ENCODE data around the gene CCL16. TPM values are rescaled to one million over a fixed set of nuclear protein-coding genes. Genes with fewer than 3 reads are reported as not detected.
"Not testable (repeated sequence)": the region's sequence is repeated elsewhere in the genome, so short reads cannot be mapped to it uniquely, and the experiment has no call there.

CCL16 gene
- total RNA-seq, 1 donor from 2014 or later = not detected

- peaks cover 2% of the 10 kb centered on the region for H3K27me3 Mint-ChIP-seq (ENCODE audit: unreplicated experiment)
- TF ChIP-seq CTCF (IDR thresholded peaks at IDR 0.05; ENCODE audit: partially characterized antibody, unreplicated experiment) = no peak
- no peak for DNase-seq
- no peaks in the 10 kb centered on the region for H3K36me3 Mint-ChIP-seq (ENCODE audit: unreplicated experiment)
- no peak within 1 kb of the TSS for H3K4me3 Mint-ChIP-seq (ENCODE audit: unreplicated experiment)
- no peaks in the 10 kb centered on the region for H3K4me1 Mint-ChIP-seq (ENCODE audit: low read depth, unreplicated experiment)
- no peak within 1 kb of the TSS for H3K27ac Mint-ChIP-seq (ENCODE audit: unreplicated experiment)
- H3K9me3 Mint-ChIP-seq (ENCODE audit: unreplicated experiment) = no peaks in the 10 kb centered on the region
These were observed 36.5 kb upstream of the CCL16 start, which contains the start of gene CCL23 for GRCh38 chr17:36017799-36018198. Gene CCL23 (minus strand): TSS chr17:36017972. CDS start chr17:36017897, 75 bp downstream.

- Mint-ChIP-seq H3K4me3 (ENCODE audit: unreplicated experiment) (no peak overlapping the region), H3K36me3 (ENCODE audit: unreplicated experiment) (no peaks in the 10 kb centered on the region), H3K27me3 (ENCODE audit: unreplicated experiment) (peaks cover 2% of the 10 kb centered on the region), H3K9me3 (ENCODE audit: unreplicated experiment) (no peaks in the 10 kb centered on the region), H3K4me1 (ENCODE audit: low read depth, unreplicated experiment) (no peaks in the 10 kb centered on the region), H3K27ac (ENCODE audit: unreplicated experiment) (no peak overlapping the region)
- no peak for DNase-seq
- TF ChIP-seq CTCF (IDR thresholded peaks at IDR 0.05; ENCODE audit: partially characterized antibody, unreplicated experiment) = no peak
These were observed 35.3 kb upstream of the CCL16 start for GRCh38 chr17:36016555-36016954.

GRCh38 chr17:36015895-36016294, 34.6 kb upstream of the CCL16 start:
- H3K4me1 Mint-ChIP-seq (ENCODE audit: low read depth, unreplicated experiment); H3K4me3 Mint-ChIP-seq (ENCODE audit: unreplicated experiment); H3K27me3 Mint-ChIP-seq (ENCODE audit: unreplicated experiment); H3K9me3 Mint-ChIP-seq (ENCODE audit: unreplicated experiment); H3K36me3 Mint-ChIP-seq (ENCODE audit: unreplicated experiment); H3K27ac Mint-ChIP-seq (ENCODE audit: unreplicated experiment); DNase-seq: not testable (repeated sequence)

GRCh38 chr17:36014946-36015345, 33.6 kb upstream of the CCL16 start:
- H3K4me3 Mint-ChIP-seq (ENCODE audit: unreplicated experiment) = no peak overlapping the region
- TF ChIP-seq CTCF (IDR thresholded peaks at IDR 0.05; ENCODE audit: partially characterized antibody, unreplicated experiment) = no peak
- no peaks in the 10 kb centered on the region for H3K27me3 Mint-ChIP-seq (ENCODE audit: unreplicated experiment)
- DNase-seq = no peak
- H3K27ac Mint-ChIP-seq (ENCODE audit: unreplicated experiment) = no peak overlapping the region
- H3K36me3 Mint-ChIP-seq (ENCODE audit: unreplicated experiment) = no peaks in the 10 kb centered on the region
- H3K4me1 Mint-ChIP-seq (ENCODE audit: low read depth, unreplicated experiment) = no peaks in the 10 kb centered on the region
- no peaks in the 10 kb centered on the region for H3K9me3 Mint-ChIP-seq (ENCODE audit: unreplicated experiment)

GRCh38 chr17:36011201-36011600, 29.9 kb upstream of the CCL16 start:
- TF ChIP-seq CTCF (IDR thresholded peaks at IDR 0.05; ENCODE audit: partially characterized antibody, unreplicated experiment) = no peak
- Mint-ChIP-seq H3K27ac (ENCODE audit: unreplicated experiment) (no peak overlapping the region), H3K4me3 (ENCODE audit: unreplicated experiment) (no peak overlapping the region), H3K9me3 (ENCODE audit: unreplicated experiment) (no peaks in the 10 kb centered on the region), H3K27me3 (ENCODE audit: unreplicated experiment) (no peaks in the 10 kb centered on the region), H3K4me1 (ENCODE audit: low read depth, unreplicated experiment) (no peaks in the 10 kb centered on the region), H3K36me3 (ENCODE audit: unreplicated experiment) (peaks cover 6% of the 10 kb centered on the region)
- DNase-seq = no peak

Measured in glutamatergic neuron (in vitro differentiated cells).